PC-3 (cell line): ENCODE results near the gene PLAGL1. TPM values are rescaled to one million over a fixed set of nuclear protein-coding genes. Genes with fewer than 3 reads are reported as not detected.

ENCODE experiments used
- ATAC-seq: fragments of 200-7000 bp; cut with Tn5 transposase; 2 replicates; pipeline ENCODE4 v1.9.1; 2020; ENCODE audit warnings: mild to moderate bottlenecking, moderate library complexity
- BruUV-seq: library from RNA; stranded (reverse); fragments of 400-500 nt; replicated peaks from 2 replicates; lab custom pipeline; 2021; lab: Mats Ljungman, UMichigan
- CTCF ChIA-PET: fragments of 300-600 bp; sonication (Branson Sonifier 250); formaldehyde crosslinking; loops from one replicate; lab custom pipeline; 2022; ENCODE audit warnings: antibody characterized with exemption; lab: Charles Lee
- POLR2A ChIA-PET: fragments of 300-600 bp; sonication (Branson Sonifier 250); formaldehyde crosslinking; loops from one replicate; lab custom pipeline; 2022; ENCODE audit warnings: antibody characterized with exemption; ENCODE audit not compliant: unreplicated experiment; lab: Charles Lee
- DNase-seq: peaks from one replicate; pipeline ENCODE4 v3.0.0-alpha.2; 2015
- H2AFZ ChIP-seq: fragments of 300-600 bp; sonication (generic); 2 replicates; pipeline ENCODE4 v1.6.0; 2016; ENCODE audit warnings: antibody characterized with exemption, low read length
- H3F3A ChIP-seq: fragments of 300-600 bp; sonication (generic); one replicate; pipeline ENCODE4 v1.6.0; 2017; ENCODE audit warnings: antibody characterized with exemption, low read length, control low read depth, mild to moderate bottlenecking; ENCODE audit not compliant: unreplicated experiment
- H3K27ac ChIP-seq: fragments of 300-600 bp; sonication (generic); 2 replicates; pipeline ENCODE4 v1.5.1; 2016; ENCODE audit warnings: mild to moderate bottlenecking, low read length
- H3K27me3 ChIP-seq: fragments of 300-600 bp; sonication (generic); 2 replicates; pipeline ENCODE4 v1.6.1; 2016; ENCODE audit warnings: low read length, mixed read lengths
- H3K36me3 ChIP-seq: fragments of 300-600 bp; sonication (generic); 2 replicates; pipeline ENCODE4 v1.6.1; 2016; ENCODE audit warnings: low read depth, mixed run types, low read length, mixed read lengths
- H3K4me1 ChIP-seq: fragments of 300-600 bp; sonication (generic); 2 replicates; pipeline ENCODE4 v1.5.1; 2016; ENCODE audit warnings: low read length; ENCODE audit not compliant: insufficient read depth
- H3K4me2 ChIP-seq: fragments of 300-600 bp; sonication (generic); 2 replicates; pipeline ENCODE4 v1.6.0; 2016; ENCODE audit warnings: low read length
- H3K4me3 ChIP-seq: fragments of 300-600 bp; sonication (generic); 2 replicates; pipeline ENCODE4 v1.5.1; 2016; ENCODE audit warnings: mild to moderate bottlenecking, low read length, mixed read lengths
- H3K79me2 ChIP-seq: fragments of 300-600 bp; sonication (generic); 2 replicates; pipeline ENCODE4 v1.6.1; 2017; ENCODE audit warnings: low read length, mixed read lengths
- H3K9ac ChIP-seq: fragments of 300-600 bp; sonication (generic); 2 replicates; pipeline ENCODE4 v1.6.0; 2016; ENCODE audit warnings: mild to moderate bottlenecking, low read length
- H3K9me2 ChIP-seq: fragments of 300-600 bp; sonication (generic); replicated peaks from 2 replicates; pipeline ENCODE4 v1.6.1; 2016; ENCODE audit warnings: mixed run types, low read length, mixed read lengths
- H3K9me3 ChIP-seq: fragments of 300-600 bp; sonication (generic); 2 replicates; pipeline ENCODE4 v1.6.1; 2016; ENCODE audit warnings: low read length, mixed read lengths
- H4K20me1 ChIP-seq: fragments of 300-600 bp; sonication (generic); 2 replicates; pipeline ENCODE4 v1.6.1; 2016; ENCODE audit warnings: low read length, mixed read lengths
- CTCF ChIP-seq: fragments of 300-600 bp; sonication (generic); conservative IDR thresholded peaks from 2 replicates; pipeline ENCODE4 v1.5.1; 2017; ENCODE audit warnings: antibody characterized with exemption, low read depth, mild to moderate bottlenecking, low read length
- EZH2 ChIP-seq: fragments of 300-600 bp; sonication (generic); IDR thresholded peaks from one replicate; pipeline ENCODE4 v1.6.1; 2017; ENCODE audit warnings: antibody characterized with exemption, mild to moderate bottlenecking, low read length; ENCODE audit not compliant: unreplicated experiment
- EZH2phosphoT487 ChIP-seq: fragments of 300-600 bp; sonication (generic); IDR thresholded peaks from 2 replicates; pipeline ENCODE4 v1.6.1; 2018; ENCODE audit warnings: mild to moderate bottlenecking, antibody characterized with exemption, low read length, borderline replicate concordance
- intact Hi-C: fragments of 100-400 bp; cut with micrococcal nuclease; formaldehyde crosslinking; loops from 2 replicates; pipeline ENCODE4 v1.9.0; 2023
- total RNA-seq: library from RNA; depleted of rRNA; stranded (reverse); fragments of >200 nt; gene quantifications from 2 replicates; pipeline ENCODE4 v1.2.3, GENCODE V29; 2014

Gene PLAGL1
- total RNA-seq, 1 experiment from 2014 or later, result 14.4 TPM

DNA sequence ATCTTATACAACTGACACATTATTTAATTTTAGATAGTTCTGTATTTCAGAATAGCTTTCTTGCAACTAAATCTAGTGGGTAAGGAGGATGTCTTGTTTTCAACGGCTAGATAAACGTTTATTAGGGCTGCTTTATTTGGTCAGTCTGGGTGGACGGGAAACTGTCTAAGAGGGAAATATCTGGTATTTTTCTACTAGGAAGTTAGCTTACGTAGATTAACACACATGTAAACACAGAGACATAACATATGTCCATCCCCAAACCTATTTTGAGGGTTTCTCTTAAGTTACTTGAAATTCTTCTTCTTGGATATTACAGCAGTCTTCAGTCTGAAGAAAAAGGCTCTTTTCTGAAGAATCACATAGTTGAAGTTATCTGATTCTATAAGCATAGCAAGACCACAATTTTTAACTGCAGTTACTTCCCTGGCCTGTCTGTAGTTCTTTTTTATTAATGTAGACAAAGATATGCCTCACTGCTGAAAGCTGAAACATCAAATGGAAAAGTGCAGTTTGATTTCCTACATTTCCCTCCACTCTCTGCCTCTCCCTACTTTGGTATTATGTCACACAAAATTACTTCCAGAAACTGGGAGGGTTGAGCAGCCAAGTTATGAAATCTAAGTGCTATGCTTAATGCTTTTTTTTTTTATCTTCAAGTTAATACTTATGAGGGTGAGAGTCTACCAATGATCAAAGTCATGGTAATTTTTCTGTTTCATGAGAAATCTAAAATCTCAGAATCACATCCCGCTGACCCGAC, 37.4 kb downstream of the PLAGL1 start:
- Histone ChIP-seq H3K9me2 (no peaks in the 10 kb centered on the region), H4K20me1 (no peaks in the 10 kb centered on the region), H3K9ac (no peak overlapping the region), H3K4me3 (no peak overlapping the region), H3K36me3 (peaks cover 3% of the 10 kb centered on the region; the same call in 1 of the 2 replicates), H2AFZ (no peak overlapping the region), H3K9me3 (no peaks in the 10 kb centered on the region), H3K27me3 (no peaks in the 10 kb centered on the region), H3K79me2 (no peaks in the 10 kb centered on the region), H3F3A (no peaks in the 10 kb centered on the region), H3K4me1 (no peaks in the 10 kb centered on the region), H3K27ac (no peak overlapping the region), H3K4me2 (no peak overlapping the region)
- intact Hi-C loops, result no loop called here
- TF ChIP-seq EZH2phosphoT487 (no peak), EZH2 (no peak), CTCF (no peak)
- no peak for DNase-seq
- ATAC-seq, result no peak
- BruUV-seq, result no TSS peak
- ChIA-PET POLR2A (no interaction called here), CTCF (no interaction called here)

GRCh38 chr6:143969077-143969476, 39.0 kb downstream of the PLAGL1 start:
- Histone ChIP-seq H3K27ac (no peak overlapping the region), H4K20me1 (no peaks in the 10 kb centered on the region), H3K4me2 (no peak overlapping the region), H2AFZ (no peak overlapping the region), H3K9me3 (no peaks in the 10 kb centered on the region), H3K36me3 (peaks cover 3% of the 10 kb centered on the region; the same call in 1 of the 2 replicates), H3K27me3 (no peaks in the 10 kb centered on the region), H3K9me2 (no peaks in the 10 kb centered on the region), H3K4me3 (no peak overlapping the region), H3K9ac (no peak overlapping the region), H3K79me2 (no peaks in the 10 kb centered on the region), H3K4me1 (no peaks in the 10 kb centered on the region), H3F3A (no peaks in the 10 kb centered on the region)
- no peak for TF ChIP-seq EZH2
- TF ChIP-seq EZH2phosphoT487, result no peak
- TF ChIP-seq CTCF, result no peak
- ChIA-PET CTCF (interaction anchor here (0.9 kb wide), 1 partner anchor 45 kb away, joined by 3 read pairs; no protein-coding TSS in a partner anchor), POLR2A (no interaction called here)
- BruUV-seq, result no TSS peak
- ATAC-seq (no peak), DNase-seq (no peak)
- intact Hi-C loops, result no loop called here
